ENCODE results near the gene ALG2. TPM values are rescaled to one million over a fixed set of nuclear protein-coding genes. Genes with fewer than 3 reads are reported as not detected.

Gene ALG2
- polyA plus RNA-seq, 1 of the 3 experiments (the other 2 are of a cell fraction): 31.6 TPM

DNA sequence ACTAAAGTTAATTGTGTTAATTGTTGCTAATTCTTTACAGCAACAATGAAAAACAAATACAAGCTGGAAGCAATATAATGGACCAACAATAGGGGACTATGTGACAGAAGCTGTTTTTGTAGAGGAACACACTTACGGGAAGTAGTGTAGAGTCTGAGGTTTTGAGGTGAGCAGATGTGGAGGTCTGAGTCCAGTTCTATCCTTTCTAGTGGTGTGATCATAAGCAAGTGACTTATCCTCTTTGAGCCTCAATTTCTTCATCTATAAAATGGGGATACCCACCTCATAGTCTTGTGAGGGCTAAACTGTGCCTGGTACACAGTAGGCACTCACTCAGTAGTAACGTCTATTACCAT is 28.3 kb downstream of the ALG2 start:
- Histone ChIP-seq H3K9ac (no peak overlapping the region), H2AFZ (ENCODE audit: low read depth) (no peak overlapping the region), H3K4me2 (no peak overlapping the region), H3K4me3 (ENCODE audit: low read depth in 2 of 2, low read length in 1 of 2) (no peak overlapping the region), H3K4me1 (ENCODE audit: control insufficient read depth in 1 of 2, insufficient read depth in 2 of 2, low read depth in 1 of 2, low read length in 1 of 2) (no peaks in the 10 kb centered on the region; a peak in 1 of 4 replicates), H4K20me1 (ENCODE audit: insufficient read depth) (no peaks in the 10 kb centered on the region), H3K36me3 (replicated peaks in 1 of 2; ENCODE audit: control insufficient read depth in 1 of 2, insufficient read depth in 2 of 2, low read length in 1 of 2) (no peaks in the 10 kb centered on the region), H3F3A (replicated peaks; ENCODE audit: insufficient read depth) (no peaks in the 10 kb centered on the region), H3K9me3 (no peaks in the 10 kb centered on the region), H3K79me2 (ENCODE audit: insufficient read depth) (no peaks in the 10 kb centered on the region), H3K27ac (ENCODE audit: low read depth in 2 of 2, low read length in 1 of 2) (no peak overlapping the region), H3K9me2 (no peaks in the 10 kb centered on the region), H3K27me3 (ENCODE audit: insufficient read depth) (no peaks in the 10 kb centered on the region)
- TF ChIP-seq SMC3 (IDR thresholded peaks at IDR 0.05; ENCODE audit: low read depth, low read length): no peak
- TF ChIP-seq, protein P1, sequence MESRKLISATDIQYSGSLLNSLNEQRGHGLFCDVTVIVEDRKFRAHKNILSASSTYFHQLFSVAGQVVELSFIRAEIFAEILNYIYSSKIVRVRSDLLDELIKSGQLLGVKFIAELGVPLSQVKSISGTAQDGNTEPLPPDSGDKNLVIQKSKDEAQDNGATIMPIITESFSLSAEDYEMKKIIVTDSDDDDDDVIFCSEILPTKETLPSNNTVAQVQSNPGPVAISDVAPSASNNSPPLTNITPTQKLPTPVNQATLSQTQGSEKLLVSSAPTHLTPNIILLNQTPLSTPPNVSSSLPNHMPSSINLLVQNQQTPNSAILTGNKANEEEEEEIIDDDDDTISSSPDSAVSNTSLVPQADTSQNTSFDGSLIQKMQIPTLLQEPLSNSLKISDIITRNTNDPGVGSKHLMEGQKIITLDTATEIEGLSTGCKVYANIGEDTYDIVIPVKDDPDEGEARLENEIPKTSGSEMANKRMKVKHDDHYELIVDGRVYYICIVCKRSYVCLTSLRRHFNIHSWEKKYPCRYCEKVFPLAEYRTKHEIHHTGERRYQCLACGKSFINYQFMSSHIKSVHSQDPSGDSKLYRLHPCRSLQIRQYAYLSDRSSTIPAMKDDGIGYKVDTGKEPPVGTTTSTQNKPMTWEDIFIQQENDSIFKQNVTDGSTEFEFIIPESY (IDR thresholded peaks at IDR 0.05; ENCODE audit: borderline replicate concordance, low read depth): no peak
- no peak for TF ChIP-seq EP300 (IDR thresholded peaks at IDR 0.05; ENCODE audit: borderline replicate concordance in 1 of 2, low read depth in 1 of 2, low read length in 1 of 2)
- DNase-seq: no peak
- CTCF ChIA-PET: interaction anchor here (0.7 to 2.5 kb wide), 2 partner anchors 9 to 11 kb away, joined by 3 to 12 read pairs; no protein-coding TSS in a partner anchor
- 65% methylated on average over 2 of the region's 2 CpGs for WGBS (ENCODE audit: low lambda C conversion rate)
- POLR2A ChIA-PET: no interaction called here

DNA sequence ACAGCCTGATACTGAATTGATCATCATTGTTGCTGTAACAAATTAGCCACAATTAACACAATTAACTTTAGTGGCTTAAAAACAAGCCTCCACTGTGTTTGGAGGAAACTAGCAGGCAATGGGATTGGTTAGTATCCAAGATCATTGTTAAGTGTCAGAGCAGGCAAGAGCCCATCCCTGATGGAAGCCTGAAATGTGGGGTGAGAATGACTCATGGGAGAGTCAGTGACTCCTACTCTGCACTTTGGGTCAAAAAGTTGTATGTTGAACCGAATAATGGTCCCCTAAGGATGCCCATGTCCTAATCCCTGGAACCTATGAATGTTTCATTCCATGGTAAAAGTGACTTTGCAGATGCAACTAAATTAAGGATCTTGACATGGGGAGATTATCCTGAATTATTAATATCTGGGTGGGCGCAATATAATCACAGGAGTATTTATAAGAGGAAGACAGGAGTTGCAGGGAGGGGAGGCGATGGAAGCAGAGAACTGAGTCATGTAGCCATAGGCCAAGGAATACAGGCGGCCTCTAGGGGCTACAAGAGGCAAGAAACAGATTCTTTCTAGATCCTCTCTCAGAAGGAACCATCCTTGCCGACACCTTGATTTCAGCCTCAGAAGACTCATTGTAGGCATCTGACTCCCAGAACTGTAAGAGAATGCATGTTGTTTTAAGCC is 28.8 kb downstream of the ALG2 start:
- no peaks in the 10 kb centered on the region for H3K9me3 ChIP-seq
- no peaks in the 10 kb centered on the region for H3K27me3 ChIP-seq (ENCODE audit: insufficient read depth)
- no peak overlapping the region for H3K4me2 ChIP-seq
- H3F3A ChIP-seq (replicated peaks; ENCODE audit: insufficient read depth): no peaks in the 10 kb centered on the region
- H3K4me3 ChIP-seq (ENCODE audit: low read depth in 2 of 2, low read length in 1 of 2): no peak overlapping the region
- no peaks in the 10 kb centered on the region for H3K36me3 ChIP-seq (replicated peaks in 1 of 2; ENCODE audit: control insufficient read depth in 1 of 2, insufficient read depth in 2 of 2, low read length in 1 of 2)
- no peaks in the 10 kb centered on the region for H4K20me1 ChIP-seq (ENCODE audit: insufficient read depth)
- H3K27ac ChIP-seq (ENCODE audit: low read depth in 2 of 2, low read length in 1 of 2): no peak overlapping the region
- no peak overlapping the region for H3K9ac ChIP-seq
- CTCF ChIA-PET: interaction anchor here (0.7 to 2.5 kb wide), 2 partner anchors 8 to 10 kb away, joined by 3 to 12 read pairs; no protein-coding TSS in a partner anchor
- 88% methylated on average over 5 of the region's 5 CpGs for WGBS (ENCODE audit: low lambda C conversion rate)
- H3K4me1 ChIP-seq (ENCODE audit: control insufficient read depth in 1 of 2, insufficient read depth in 2 of 2, low read depth in 1 of 2, low read length in 1 of 2): no peaks in the 10 kb centered on the region; a peak in 1 of 4 replicates
- POLR2A ChIA-PET: no interaction called here
- DNase-seq: no peak
- H2AFZ ChIP-seq (ENCODE audit: low read depth): no peak overlapping the region
- H3K9me2 ChIP-seq: no peaks in the 10 kb centered on the region
- no peaks in the 10 kb centered on the region for H3K79me2 ChIP-seq (ENCODE audit: insufficient read depth)
- TF ChIP-seq, protein P1 (IDR thresholded peaks at IDR 0.05; ENCODE audit: borderline replicate concordance, low read depth): no peak
- TF ChIP-seq SMC3 (IDR thresholded peaks at IDR 0.05; ENCODE audit: low read depth, low read length) (no peak), RXRA (IDR thresholded peaks at IDR 0.05; ENCODE audit: borderline replicate concordance, low read depth) (no peak), CHD2 (IDR thresholded peaks at IDR 0.05; ENCODE audit: low read length, partially characterized antibody) (no peak), JUND (IDR thresholded peaks at IDR 0.05) (no peak), TAF1 (IDR thresholded peaks at IDR 0.05; ENCODE audit: borderline replicate concordance, low read depth, low read length) (no peak), RCOR1 (IDR thresholded peaks at IDR 0.05; ENCODE audit: low read length) (no peak), TCF12 (IDR thresholded peaks at IDR 0.05) (no peak), EP300 (IDR thresholded peaks at IDR 0.05; ENCODE audit: borderline replicate concordance in 1 of 2, low read depth in 1 of 2, low read length in 1 of 2) (no peak), YY1 (IDR thresholded peaks at IDR 0.05; ENCODE audit: low read depth) (no peak), FOXM1 (IDR thresholded peaks at IDR 0.05; ENCODE audit: low read depth) (no peak), TEAD4 (IDR thresholded peaks at IDR 0.05; ENCODE audit: borderline replicate concordance, insufficient read depth) (no peak), RFX5 (IDR thresholded peaks at IDR 0.05; ENCODE audit: low read length) (no peak), GABPA (IDR thresholded peaks at IDR 0.05; ENCODE audit: low read depth) (no peak), RAD21 (IDR thresholded peaks at IDR 0.05; ENCODE audit: low read length) (no peak), NFIC (IDR thresholded peaks at IDR 0.05; ENCODE audit: borderline replicate concordance) (no peak), FOXJ3 (CRISPR knock-in tag; IDR thresholded peaks at IDR 0.05) (no peak)
- TF ChIP-seq, protein P2, sequence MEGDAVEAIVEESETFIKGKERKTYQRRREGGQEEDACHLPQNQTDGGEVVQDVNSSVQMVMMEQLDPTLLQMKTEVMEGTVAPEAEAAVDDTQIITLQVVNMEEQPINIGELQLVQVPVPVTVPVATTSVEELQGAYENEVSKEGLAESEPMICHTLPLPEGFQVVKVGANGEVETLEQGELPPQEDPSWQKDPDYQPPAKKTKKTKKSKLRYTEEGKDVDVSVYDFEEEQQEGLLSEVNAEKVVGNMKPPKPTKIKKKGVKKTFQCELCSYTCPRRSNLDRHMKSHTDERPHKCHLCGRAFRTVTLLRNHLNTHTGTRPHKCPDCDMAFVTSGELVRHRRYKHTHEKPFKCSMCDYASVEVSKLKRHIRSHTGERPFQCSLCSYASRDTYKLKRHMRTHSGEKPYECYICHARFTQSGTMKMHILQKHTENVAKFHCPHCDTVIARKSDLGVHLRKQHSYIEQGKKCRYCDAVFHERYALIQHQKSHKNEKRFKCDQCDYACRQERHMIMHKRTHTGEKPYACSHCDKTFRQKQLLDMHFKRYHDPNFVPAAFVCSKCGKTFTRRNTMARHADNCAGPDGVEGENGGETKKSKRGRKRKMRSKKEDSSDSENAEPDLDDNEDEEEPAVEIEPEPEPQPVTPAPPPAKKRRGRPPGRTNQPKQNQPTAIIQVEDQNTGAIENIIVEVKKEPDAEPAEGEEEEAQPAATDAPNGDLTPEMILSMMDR (IDR thresholded peaks at IDR 0.05): no peak; the same call in 1 of the 2 replicates
- TF ChIP-seq, protein P3, sequence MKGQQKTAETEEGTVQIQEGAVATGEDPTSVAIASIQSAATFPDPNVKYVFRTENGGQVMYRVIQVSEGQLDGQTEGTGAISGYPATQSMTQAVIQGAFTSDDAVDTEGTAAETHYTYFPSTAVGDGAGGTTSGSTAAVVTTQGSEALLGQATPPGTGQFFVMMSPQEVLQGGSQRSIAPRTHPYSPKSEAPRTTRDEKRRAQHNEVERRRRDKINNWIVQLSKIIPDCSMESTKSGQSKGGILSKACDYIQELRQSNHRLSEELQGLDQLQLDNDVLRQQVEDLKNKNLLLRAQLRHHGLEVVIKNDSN (IDR thresholded peaks at IDR 0.05; ENCODE audit: borderline replicate concordance, low read depth): no peak
- TF ChIP-seq, protein P4, sequence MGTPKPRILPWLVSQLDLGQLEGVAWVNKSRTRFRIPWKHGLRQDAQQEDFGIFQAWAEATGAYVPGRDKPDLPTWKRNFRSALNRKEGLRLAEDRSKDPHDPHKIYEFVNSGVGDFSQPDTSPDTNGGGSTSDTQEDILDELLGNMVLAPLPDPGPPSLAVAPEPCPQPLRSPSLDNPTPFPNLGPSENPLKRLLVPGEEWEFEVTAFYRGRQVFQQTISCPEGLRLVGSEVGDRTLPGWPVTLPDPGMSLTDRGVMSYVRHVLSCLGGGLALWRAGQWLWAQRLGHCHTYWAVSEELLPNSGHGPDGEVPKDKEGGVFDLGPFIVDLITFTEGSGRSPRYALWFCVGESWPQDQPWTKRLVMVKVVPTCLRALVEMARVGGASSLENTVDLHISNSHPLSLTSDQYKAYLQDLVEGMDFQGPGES (IDR thresholded peaks at IDR 0.05; ENCODE audit: low read depth, low read length): no peak
